ENCODE measurements around the gene RABGAP1L.

The RABGAP1L gene

DNA sequence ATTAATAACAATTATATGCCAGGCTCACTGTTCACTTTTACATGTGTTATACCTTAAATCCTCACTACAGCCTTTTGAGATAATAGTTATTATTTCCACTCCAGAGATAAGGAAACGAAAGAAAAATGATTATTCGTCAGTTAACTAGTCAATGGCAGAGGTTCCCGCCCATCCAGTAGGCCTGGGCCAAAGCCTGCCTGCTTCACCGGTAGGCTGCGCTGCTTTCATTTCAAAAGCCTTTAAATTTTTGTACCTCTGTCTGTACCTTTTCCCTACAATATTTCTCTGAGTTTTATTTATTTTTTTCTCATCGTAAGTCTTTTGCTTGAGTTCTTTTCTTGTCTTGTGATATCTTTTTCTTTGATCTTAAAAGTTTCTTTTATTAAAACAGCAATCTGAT lies 292.1 kb downstream of the RABGAP1L start:
- no peak overlapping the region for H3K4me3 ChIP-seq (ENCODE audit: low read length in 2 of 2)
- no peak overlapping the region for H2AFZ ChIP-seq (ENCODE audit: low read length)
- no peak overlapping the region for H3K14ac ChIP-seq (ENCODE audit: low read length)
- no peak overlapping the region for H3K9ac ChIP-seq (ENCODE audit: low read depth, low read length, poor library complexity)
- no peak overlapping the region for H4K91ac ChIP-seq (ENCODE audit: low read depth, low read length, poor library complexity)
- H3K36me3 ChIP-seq (replicated peaks in 1 of 2; ENCODE audit: control insufficient read depth in 2 of 2, insufficient read depth in 2 of 2, low read length in 2 of 2) = no peaks in the 10 kb centered on the region
- DNase-seq (ENCODE audit: low spot score) = no peak
- no peak overlapping the region for H3K4ac ChIP-seq (ENCODE audit: low read length)
- H3K79me1 ChIP-seq (ENCODE audit: low read depth, low read length) = no peaks in the 10 kb centered on the region
- H2BK12ac ChIP-seq (ENCODE audit: low read length) = no peak overlapping the region
- H3K4me1 ChIP-seq (ENCODE audit: control insufficient read depth in 2 of 2, insufficient read depth in 1 of 2, low read depth in 1 of 2, low read length in 2 of 2) = peaks cover 0 to 1% of the 10 kb centered on the region in 2 donors
- H2BK15ac ChIP-seq (ENCODE audit: low read length) = no peak overlapping the region
- no peak overlapping the region for H2AK5ac ChIP-seq (ENCODE audit: low read depth, low read length)
- H3K4me2 ChIP-seq (ENCODE audit: insufficient read depth, low read length, poor library complexity, severe bottlenecking) = no peak overlapping the region
- H3K27me3 ChIP-seq (ENCODE audit: control insufficient read depth in 3 of 3, insufficient read depth in 3 of 3, low read depth in 1 of 3, low read length in 3 of 3) = no peaks in the 10 kb centered on the region
- H3K18ac ChIP-seq (ENCODE audit: low read length) = no peak overlapping the region
- no peaks in the 10 kb centered on the region for H3K9me3 ChIP-seq (replicated peaks in 1 of 2; ENCODE audit: control insufficient read depth in 2 of 2, insufficient read depth in 1 of 2, low read depth in 1 of 2, low read length in 2 of 2)
- H2BK120ac ChIP-seq (ENCODE audit: low read depth, low read length) = no peak overlapping the region
- no peak overlapping the region for H3K27ac ChIP-seq (replicated peaks; ENCODE audit: low read length)
- no peak overlapping the region for H2BK5ac ChIP-seq (ENCODE audit: low read length)
- no peak overlapping the region for H4K8ac ChIP-seq (ENCODE audit: low read depth, low read length)
- WGBS, 2 donors (ENCODE audit: extremely low coverage in 2 of 2, insufficient read length in 2 of 2, insufficient replicate concordance in 1 of 2) = no CpG with 5 or more reads among the region's 6 CpGs
- no peak overlapping the region for H3K23ac ChIP-seq (ENCODE audit: low read depth, low read length, poor library complexity)

DNA sequence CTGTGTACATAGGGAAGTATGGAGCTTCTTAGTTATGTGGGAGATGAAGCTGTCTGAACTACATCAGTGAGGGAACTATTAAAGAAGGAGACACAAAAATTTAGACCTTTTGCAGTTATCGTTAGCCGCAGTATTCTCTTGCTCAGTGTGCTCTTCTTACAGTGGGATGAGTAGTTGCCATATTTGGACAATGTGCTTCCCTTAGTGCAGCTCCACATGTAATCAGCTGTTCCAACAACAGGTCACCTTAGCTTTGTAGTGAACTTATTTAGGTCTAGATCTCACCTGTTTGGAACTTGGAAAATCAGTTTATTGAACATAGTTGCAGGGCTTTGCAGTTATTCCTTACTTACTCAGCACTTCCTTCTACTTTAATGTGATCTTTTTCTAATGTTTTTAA lies 306.5 kb downstream of the RABGAP1L start:
- H3K4me1 ChIP-seq (ENCODE audit: control insufficient read depth in 2 of 2, insufficient read depth in 1 of 2, low read depth in 1 of 2, low read length in 2 of 2) = no peaks in the 10 kb centered on the region
- no peak overlapping the region for H3K4ac ChIP-seq (ENCODE audit: low read length)
- H3K9ac ChIP-seq (ENCODE audit: low read depth, low read length, poor library complexity) = no peak overlapping the region
- H2AFZ ChIP-seq (ENCODE audit: low read length) = no peak overlapping the region
- no peak overlapping the region for H2BK15ac ChIP-seq (ENCODE audit: low read length)
- H3K4me2 ChIP-seq (ENCODE audit: insufficient read depth, low read length, poor library complexity, severe bottlenecking) = no peak overlapping the region
- H4K8ac ChIP-seq (ENCODE audit: low read depth, low read length) = no peak overlapping the region
- H3K18ac ChIP-seq (ENCODE audit: low read length) = no peak overlapping the region
- no peak overlapping the region for H3K23ac ChIP-seq (ENCODE audit: low read depth, low read length, poor library complexity)
- H3K79me1 ChIP-seq (ENCODE audit: low read depth, low read length) = no peaks in the 10 kb centered on the region
- no peak overlapping the region for H3K27ac ChIP-seq (replicated peaks; ENCODE audit: low read length)
- H3K27me3 ChIP-seq (ENCODE audit: control insufficient read depth in 3 of 3, insufficient read depth in 3 of 3, low read depth in 1 of 3, low read length in 3 of 3) = no peaks in the 10 kb centered on the region
- no peak overlapping the region for H2BK12ac ChIP-seq (ENCODE audit: low read length)
- no CpG with 5 or more reads among the region's 2 CpGs for WGBS, 2 donors (ENCODE audit: extremely low coverage in 2 of 2, insufficient read length in 2 of 2, insufficient replicate concordance in 1 of 2)
- DNase-seq (ENCODE audit: low spot score) = no peak
- no peak overlapping the region for H2BK5ac ChIP-seq (ENCODE audit: low read length)
- H3K9me3 ChIP-seq (replicated peaks in 1 of 2; ENCODE audit: control insufficient read depth in 2 of 2, insufficient read depth in 1 of 2, low read depth in 1 of 2, low read length in 2 of 2) = no peaks in the 10 kb centered on the region
- H3K14ac ChIP-seq (ENCODE audit: low read length) = no peak overlapping the region
- H3K4me3 ChIP-seq (ENCODE audit: low read length in 2 of 2) = no peak overlapping the region
- H4K91ac ChIP-seq (ENCODE audit: low read depth, low read length, poor library complexity) = no peak overlapping the region
- H3K36me3 ChIP-seq (replicated peaks in 1 of 2; ENCODE audit: control insufficient read depth in 2 of 2, insufficient read depth in 2 of 2, low read length in 2 of 2) = no peaks in the 10 kb centered on the region
- H2BK120ac ChIP-seq (ENCODE audit: low read depth, low read length) = no peak overlapping the region
- no peak overlapping the region for H2AK5ac ChIP-seq (ENCODE audit: low read depth, low read length)

DNA sequence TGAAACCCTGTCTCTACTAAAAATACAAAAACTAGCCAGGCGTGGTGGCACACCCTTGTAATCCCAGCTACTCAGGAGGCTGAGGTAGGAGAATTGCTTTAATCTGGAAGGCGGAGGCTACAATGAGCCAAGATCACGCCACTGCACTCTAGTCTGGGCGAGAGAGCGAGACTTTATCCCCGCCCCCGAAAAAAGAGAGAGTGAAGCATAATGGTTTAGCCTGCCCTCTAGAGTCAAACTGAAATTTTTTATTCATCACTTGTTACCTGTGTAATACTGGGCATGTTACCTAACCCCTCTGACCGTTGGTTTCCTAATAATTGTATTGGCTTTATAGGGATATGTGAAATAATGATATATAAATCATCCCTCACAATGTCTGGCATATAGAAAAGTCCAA lies 307.3 kb downstream of the RABGAP1L start:
- Histone ChIP-seq H3K36me3 (replicated peaks in 1 of 2; ENCODE audit: control insufficient read depth in 2 of 2, insufficient read depth in 2 of 2, low read length in 2 of 2) (no peaks in the 10 kb centered on the region), H3K9ac (ENCODE audit: low read depth, low read length, poor library complexity) (no peak overlapping the region), H3K27me3 (ENCODE audit: control insufficient read depth in 3 of 3, insufficient read depth in 3 of 3, low read depth in 1 of 3, low read length in 3 of 3) (no peaks in the 10 kb centered on the region), H3K27ac (replicated peaks; ENCODE audit: low read length) (no peak overlapping the region), H2BK12ac (ENCODE audit: low read length) (no peak overlapping the region), H4K8ac (ENCODE audit: low read depth, low read length) (no peak overlapping the region), H2AFZ (ENCODE audit: low read length) (no peak overlapping the region), H3K79me1 (ENCODE audit: low read depth, low read length) (no peaks in the 10 kb centered on the region), H2BK15ac (ENCODE audit: low read length) (no peak overlapping the region), H4K91ac (ENCODE audit: low read depth, low read length, poor library complexity) (no peak overlapping the region), H3K4ac (ENCODE audit: low read length) (no peak overlapping the region), H2BK5ac (ENCODE audit: low read length) (no peak overlapping the region), H2BK120ac (ENCODE audit: low read depth, low read length) (no peak overlapping the region), H3K4me3 (ENCODE audit: low read length in 2 of 2) (no peak overlapping the region), H3K18ac (ENCODE audit: low read length) (no peak overlapping the region), H3K14ac (ENCODE audit: low read length) (no peak overlapping the region), H3K23ac (ENCODE audit: low read depth, low read length, poor library complexity) (no peak overlapping the region), H3K4me1 (ENCODE audit: control insufficient read depth in 2 of 2, insufficient read depth in 1 of 2, low read depth in 1 of 2, low read length in 2 of 2) (no peaks in the 10 kb centered on the region), H2AK5ac (ENCODE audit: low read depth, low read length) (no peak overlapping the region), H3K4me2 (ENCODE audit: insufficient read depth, low read length, poor library complexity, severe bottlenecking) (no peak overlapping the region), H3K9me3 (replicated peaks in 1 of 2; ENCODE audit: control insufficient read depth in 2 of 2, insufficient read depth in 1 of 2, low read depth in 1 of 2, low read length in 2 of 2) (no peaks in the 10 kb centered on the region)
- no CpG with 5 or more reads among the region's 8 CpGs for WGBS, 2 donors (ENCODE audit: extremely low coverage in 2 of 2, insufficient read length in 2 of 2, insufficient replicate concordance in 1 of 2)
- DNase-seq (ENCODE audit: low spot score) = no peak

DNA sequence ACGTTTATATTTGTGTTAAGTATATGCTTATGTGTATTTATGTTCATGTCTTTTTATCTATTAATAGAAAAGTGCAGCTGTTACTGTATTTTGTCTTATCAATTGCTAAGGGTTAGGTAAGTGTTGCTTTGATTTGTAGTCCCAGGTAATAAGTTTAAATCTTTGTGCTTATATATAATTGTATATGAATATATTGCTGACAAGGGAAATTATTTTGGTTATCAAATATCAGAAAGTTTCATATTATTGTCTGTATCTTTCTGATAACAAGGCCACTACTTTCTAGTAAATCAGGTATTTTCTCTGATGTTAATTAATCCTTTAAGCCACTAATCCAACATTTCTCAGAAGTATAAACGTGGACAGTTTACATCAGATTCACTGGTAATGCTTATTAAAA lies 309.7 kb downstream of the RABGAP1L start:
- Histone ChIP-seq H2BK5ac (ENCODE audit: low read length) (no peak overlapping the region), H2BK120ac (ENCODE audit: low read depth, low read length) (no peak overlapping the region), H3K4me1 (ENCODE audit: control insufficient read depth in 2 of 2, insufficient read depth in 1 of 2, low read depth in 1 of 2, low read length in 2 of 2) (no peaks in the 10 kb centered on the region), H3K4me2 (ENCODE audit: insufficient read depth, low read length, poor library complexity, severe bottlenecking) (no peak overlapping the region), H3K36me3 (replicated peaks in 1 of 2; ENCODE audit: control insufficient read depth in 2 of 2, insufficient read depth in 2 of 2, low read length in 2 of 2) (no peaks in the 10 kb centered on the region), H3K4me3 (ENCODE audit: low read length in 2 of 2) (no peak overlapping the region), H2AK5ac (ENCODE audit: low read depth, low read length) (no peak overlapping the region), H4K91ac (ENCODE audit: low read depth, low read length, poor library complexity) (no peak overlapping the region), H3K9ac (ENCODE audit: low read depth, low read length, poor library complexity) (no peak overlapping the region), H3K23ac (ENCODE audit: low read depth, low read length, poor library complexity) (no peak overlapping the region), H2BK15ac (ENCODE audit: low read length) (no peak overlapping the region), H2AFZ (ENCODE audit: low read length) (no peak overlapping the region), H2BK12ac (ENCODE audit: low read length) (no peak overlapping the region), H3K79me1 (ENCODE audit: low read depth, low read length) (no peaks in the 10 kb centered on the region), H3K27me3 (ENCODE audit: control insufficient read depth in 3 of 3, insufficient read depth in 3 of 3, low read depth in 1 of 3, low read length in 3 of 3) (no peaks in the 10 kb centered on the region), H3K18ac (ENCODE audit: low read length) (no peak overlapping the region), H3K9me3 (replicated peaks in 1 of 2; ENCODE audit: control insufficient read depth in 2 of 2, insufficient read depth in 1 of 2, low read depth in 1 of 2, low read length in 2 of 2) (no peaks in the 10 kb centered on the region), H3K14ac (ENCODE audit: low read length) (no peak overlapping the region), H3K27ac (replicated peaks; ENCODE audit: low read length) (no peak overlapping the region), H4K8ac (ENCODE audit: low read depth, low read length) (no peak overlapping the region), H3K4ac (ENCODE audit: low read length) (no peak overlapping the region)
- DNase-seq (ENCODE audit: low spot score) = no peak
- WGBS, 2 donors (ENCODE audit: extremely low coverage in 2 of 2, insufficient read length in 2 of 2, insufficient replicate concordance in 1 of 2) = no CpG with 5 or more reads among the region's 2 CpGs

All from neuronal stem cell (in vitro differentiated cells).